HG03460 (cell line): ENCODE data around the gene CTU1.

Source experiments
- ATAC-seq: cut with Tn5 transposase; IDR thresholded peaks from one replicate; pipeline ENCODE4 v1.9.1; 2021; ENCODE audit not compliant: unreplicated experiment

Gene CTU1

GRCh38 chr19:51135004-51135403 is 26.8 kb upstream of the CTU1 start:
- no peak for ATAC-seq

GRCh38 chr19:51131780-51132680 is 23.8 kb upstream of the CTU1 start:
- no peak for ATAC-seq

GRCh38 chr19:51129716-51130115 is 21.5 kb upstream of the CTU1 start:
- no peak for ATAC-seq

GRCh38 chr19:51128227-51128626 is 20.0 kb upstream of the CTU1 start:
- ATAC-seq: no peak

- ATAC-seq: no peak
Measured at GRCh38 chr19:51127755-51128154, 19.5 kb upstream of the CTU1 start.

- no peak for ATAC-seq
Measured at GRCh38 chr19:51127032-51127431, 18.8 kb upstream of the CTU1 start.

- ATAC-seq: no peak
Measured at GRCh38 chr19:51125421-51126075, 17.3 kb upstream of the CTU1 start.

GRCh38 chr19:51124729-51125128 is 16.5 kb upstream of the CTU1 start, which contains the start of gene SIGLEC9:
Gene SIGLEC9, plus strand, starts transcription at chr19:51124906. Its CDS starts 69 bp downstream, at chr19:51124975.
- no peak for ATAC-seq

GRCh38 chr19:51124216-51124615 is 16.0 kb upstream of the CTU1 start:
- ATAC-seq: no peak

GRCh38 chr19:51123802-51124201 is 15.6 kb upstream of the CTU1 start:
- ATAC-seq: no peak

GRCh38 chr19:51123381-51123800 is 15.2 kb upstream of the CTU1 start:
- no peak for ATAC-seq

- no peak for ATAC-seq
Measured at GRCh38 chr19:51122112-51122981, 14.1 kb upstream of the CTU1 start.

GRCh38 chr19:51121257-51121656 is 13.0 kb upstream of the CTU1 start:
- no peak for ATAC-seq

GRCh38 chr19:51120160-51120559 is 12.0 kb upstream of the CTU1 start:
- no peak for ATAC-seq

- ATAC-seq: no peak
Measured at GRCh38 chr19:51119611-51120010, 11.4 kb upstream of the CTU1 start.

GRCh38 chr19:51119101-51119500 is 10.9 kb upstream of the CTU1 start:
- ATAC-seq: no peak

GRCh38 chr19:51116736-51117286 is 8.6 kb upstream of the CTU1 start:
- ATAC-seq: no peak

GRCh38 chr19:51114087-51114729 is 6.0 kb upstream of the CTU1 start:
- ATAC-seq: no peak

- no peak for ATAC-seq
Measured at GRCh38 chr19:51111606-51112005, 3.4 kb upstream of the CTU1 start.

- no peak for ATAC-seq
Measured at GRCh38 chr19:51110666-51110971, 2.4 kb upstream of the CTU1 start.

GRCh38 chr19:51108805-51109146 is 567 bp upstream of the CTU1 start:
- peak; percentile 32 for ATAC-seq
